Stimulated activated CD4-positive, alpha-beta T cell treated with anti-CD3 and anti-CD28 coated beads, TNF-alpha, amount 100 ng/mL, for 4 hours (primary cell): ENCODE data around the gene WWC2.

Source experiments
- DNase-seq, 3 experiments: peaks; one replicate each; pipeline ENCODE4 v3.0.0-alpha.2; 2020; ENCODE audit warnings: low read depth in 3 of 3

Gene WWC2

DNA sequence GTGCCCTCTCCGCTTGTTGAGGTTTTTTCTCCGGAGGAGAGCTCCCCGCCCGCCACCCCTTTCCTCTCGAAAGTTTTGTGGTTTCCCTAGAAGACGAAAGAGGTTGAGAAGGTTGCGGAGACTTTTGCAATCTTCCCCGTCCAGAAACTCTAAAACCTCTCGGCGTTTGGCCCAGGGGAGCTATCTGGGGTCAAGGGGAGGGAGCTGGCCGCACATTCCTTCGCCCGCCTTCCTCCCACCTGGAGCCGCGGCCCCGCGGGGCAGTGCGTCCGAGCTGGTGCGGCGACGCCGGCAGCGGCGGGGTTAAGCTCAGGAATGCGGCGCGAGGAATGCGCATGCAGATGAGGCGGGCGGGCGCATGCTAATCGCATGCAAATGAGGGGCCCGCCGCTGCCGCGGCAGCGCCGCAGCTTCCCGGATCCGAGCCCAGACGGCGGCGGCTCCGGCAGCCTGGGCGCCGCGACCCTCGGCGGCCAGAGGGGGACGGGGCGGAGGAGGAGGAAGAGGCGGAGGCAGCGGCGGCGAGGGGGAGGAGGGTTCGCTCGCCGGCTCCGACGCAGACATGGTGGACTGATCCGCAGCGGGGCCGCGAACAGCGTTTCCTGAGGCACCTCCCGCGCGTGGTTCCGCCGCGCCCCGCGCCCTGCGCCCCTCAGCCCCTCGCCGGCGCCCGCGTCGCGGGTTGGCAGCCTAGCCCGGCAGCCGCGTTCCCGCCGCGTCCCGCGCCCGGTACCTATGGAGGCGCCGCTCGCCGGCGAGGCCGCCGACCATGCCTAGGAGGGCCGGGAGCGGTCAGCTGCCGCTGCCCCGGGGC, at the start of gene WWC2:
Gene WWC2 (plus strand): TSS at position 535 of the 814 bp plus-strand sequence. CDS start 235 bp downstream, at position 770.
- DNase-seq: peak; percentile 41 to 49 (median 43)

- DNase-seq: no peak
Observed at GRCh38 chr4:183053681-183054080, 45.4 kb upstream of the WWC2 start.

GRCh38 chr4:183057255-183057654, 41.8 kb upstream of the WWC2 start:
- DNase-seq: no peak

GRCh38 chr4:183059797-183060196, 39.3 kb upstream of the WWC2 start:
- DNase-seq: no peak

DNA sequence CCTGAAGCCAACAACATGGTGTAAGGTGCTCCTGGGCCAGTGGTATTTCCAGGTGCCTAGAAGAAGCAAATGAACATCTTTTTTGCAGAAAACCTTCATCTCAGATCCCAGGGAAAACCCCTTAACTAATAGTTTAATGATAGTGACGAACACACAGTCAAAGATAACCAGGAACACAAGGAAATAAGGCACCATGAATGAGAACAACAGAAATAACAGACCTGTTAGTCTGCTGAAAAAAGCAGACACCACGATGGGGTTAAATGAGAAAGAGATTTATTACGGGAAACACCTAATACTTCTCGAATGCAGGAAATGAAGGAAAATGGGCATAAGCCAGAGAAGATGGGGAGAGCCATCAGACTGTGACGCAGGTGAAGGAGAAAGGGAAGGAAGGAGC, 30.6 kb upstream of the WWC2 start:
- DNase-seq: no peak

GRCh38 chr4:183071222-183071621, 27.8 kb upstream of the WWC2 start:
- DNase-seq: no peak

- DNase-seq: no peak
Observed at GRCh38 chr4:183072176-183072575, 26.9 kb upstream of the WWC2 start.

DNA sequence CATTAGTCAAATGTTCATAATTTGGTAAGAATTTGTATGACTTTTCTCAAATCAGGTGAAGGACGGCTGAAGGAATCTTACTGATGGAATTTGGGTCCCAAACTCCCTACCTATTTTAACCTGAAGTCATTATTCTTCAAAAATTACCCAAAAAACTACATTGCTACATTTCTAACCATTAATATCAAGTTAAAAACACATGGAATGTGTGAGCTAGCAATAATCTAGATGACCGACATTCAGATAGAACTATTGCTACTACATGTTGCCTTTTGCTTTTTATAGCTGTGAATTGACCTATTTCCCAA, 25.3 kb upstream of the WWC2 start:
- no peak for DNase-seq

DNA sequence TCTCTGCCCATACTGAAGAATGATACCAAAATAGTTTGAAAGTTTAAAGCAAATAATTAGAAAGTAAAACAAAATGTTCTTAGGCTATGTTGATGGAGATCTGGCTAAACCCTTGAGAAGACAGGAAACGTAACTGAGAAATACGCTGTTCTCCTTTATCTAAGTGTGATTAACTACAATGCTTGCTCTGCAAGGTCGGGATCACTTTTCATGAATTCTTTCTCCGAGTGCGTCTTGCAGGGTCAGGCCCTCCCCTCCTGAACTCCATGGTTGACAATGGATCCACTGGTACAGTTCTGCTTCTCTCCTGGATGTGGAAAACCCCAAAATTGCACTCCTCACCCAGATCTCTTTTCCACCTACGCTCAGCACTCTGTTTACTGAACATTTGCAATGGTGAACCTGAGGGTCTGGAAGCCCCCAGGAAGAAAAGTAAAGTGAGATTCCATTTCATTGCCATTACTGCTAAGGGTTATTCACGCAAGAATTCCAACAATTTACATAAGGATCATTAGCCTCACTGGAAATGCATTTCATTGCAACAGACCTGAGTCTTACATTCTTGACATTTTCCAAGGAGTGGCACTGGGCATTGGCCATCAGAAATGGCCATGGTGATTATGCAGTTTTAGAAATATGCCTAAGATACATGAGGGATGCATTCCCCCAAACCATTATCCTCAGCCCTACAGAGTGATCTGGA, 24.6 kb upstream of the WWC2 start:
- no peak for DNase-seq

GRCh38 chr4:183078634-183079033, 20.4 kb upstream of the WWC2 start:
- DNase-seq: no peak

DNA sequence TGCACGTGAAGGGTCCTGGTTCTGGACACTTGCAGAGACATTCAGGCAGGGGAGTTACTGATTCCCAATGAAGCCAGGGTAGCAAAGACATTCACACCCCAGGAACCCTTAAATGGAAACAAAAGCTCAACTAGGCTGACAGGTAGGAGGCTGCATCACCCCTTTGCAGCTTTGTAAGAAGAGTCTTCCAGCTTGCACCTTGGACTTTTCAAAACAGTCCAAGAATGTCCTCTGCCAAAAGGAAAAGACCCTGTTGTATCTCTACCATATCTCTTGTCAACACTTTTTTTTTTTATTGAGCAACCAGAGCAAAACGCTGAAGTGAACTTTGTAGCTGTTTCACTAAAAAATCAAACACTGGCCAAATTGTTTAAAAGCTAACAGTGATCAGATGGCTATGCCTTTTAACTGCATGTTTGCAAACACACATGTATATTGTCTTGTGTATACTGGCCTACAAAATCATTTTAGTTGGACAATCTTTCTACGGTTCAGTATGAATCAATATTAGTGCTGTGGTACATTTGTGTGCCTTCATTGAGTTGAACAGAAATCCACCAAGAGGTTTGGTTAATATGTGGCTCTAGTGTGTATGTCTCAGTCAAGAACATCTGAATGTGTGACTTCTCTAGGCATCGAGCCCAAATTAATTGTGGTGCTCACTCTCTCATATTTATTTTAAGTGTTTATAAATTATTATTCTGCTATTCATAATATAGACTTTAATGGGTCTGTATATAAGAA, 18.5 kb upstream of the WWC2 start:
- DNase-seq: no peak

DNA sequence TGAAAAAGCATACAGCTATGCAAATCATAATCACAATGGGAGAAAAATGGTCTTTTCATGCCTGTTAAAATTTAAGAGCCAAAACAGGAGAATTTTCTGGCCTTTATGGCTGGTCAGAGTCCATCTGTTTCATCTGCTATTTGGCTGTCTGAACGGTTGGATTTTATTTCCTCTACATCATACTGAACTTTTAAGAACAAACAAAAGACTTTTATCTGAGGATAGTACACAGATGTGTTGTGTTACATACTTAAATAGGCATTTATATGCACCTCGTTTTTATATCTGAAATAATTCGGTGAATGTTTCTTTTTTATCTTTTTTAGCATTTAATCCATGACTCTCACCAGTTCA, 18.0 kb upstream of the WWC2 start:
- DNase-seq: no peak

DNA sequence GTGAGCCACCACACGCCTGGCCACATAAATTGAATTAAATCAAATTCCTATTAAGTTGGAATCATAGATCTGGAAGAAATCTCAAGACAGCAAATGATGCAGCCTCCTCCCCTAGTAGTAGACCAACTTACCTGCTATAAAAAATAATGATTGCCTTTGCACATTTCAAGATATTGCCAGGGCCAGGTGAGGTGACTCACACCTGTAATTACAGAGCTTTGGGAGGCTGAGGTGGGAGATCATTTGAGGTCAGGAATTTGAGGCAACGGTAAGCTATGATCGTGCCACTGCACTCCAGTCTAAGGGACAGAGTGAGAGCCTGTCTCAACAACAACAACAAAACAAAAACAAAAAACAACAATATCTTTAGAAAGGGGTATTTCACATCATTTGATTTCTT, 17.0 kb upstream of the WWC2 start:
- DNase-seq: no peak

- DNase-seq: no peak
Observed at GRCh38 chr4:183094393-183095198, 4.5 kb upstream of the WWC2 start.

- DNase-seq: no peak
Observed at GRCh38 chr4:183095199-183095512, 3.9 kb upstream of the WWC2 start.

DNA sequence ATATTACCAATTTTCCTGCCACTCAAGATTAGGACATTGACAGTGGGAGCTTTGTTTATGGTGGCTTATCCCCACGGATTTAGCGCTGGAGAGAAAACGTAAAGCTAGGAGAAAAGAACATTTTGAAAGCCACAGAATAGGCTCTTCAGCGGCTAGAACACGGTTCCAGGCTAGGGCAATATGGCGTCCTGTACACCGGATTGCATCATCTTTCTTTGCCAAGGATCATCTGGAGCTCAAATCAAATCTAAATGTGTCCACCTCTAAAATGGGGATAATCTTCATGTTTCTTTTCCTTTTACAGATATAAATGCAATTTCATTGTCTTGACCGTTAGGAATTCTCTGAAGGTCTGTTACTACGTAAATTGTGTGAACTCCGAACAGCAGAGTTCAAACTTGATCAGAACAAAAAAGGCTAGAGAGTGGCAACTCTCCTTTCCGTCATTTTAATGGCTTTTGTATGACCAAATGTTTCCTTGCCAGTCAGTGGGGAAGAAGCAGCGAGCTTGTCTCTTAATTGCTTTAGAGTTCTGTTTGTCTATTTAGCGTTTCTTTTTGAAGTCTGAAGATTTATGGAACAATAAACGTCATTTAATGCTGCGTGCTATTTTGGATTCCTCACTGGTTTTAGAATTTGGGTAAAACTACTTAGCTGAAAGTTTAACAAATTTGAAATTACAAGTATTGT, 2.6 kb upstream of the WWC2 start:
- no peak for DNase-seq

- peak in 1 of 3 experiments; percentile 2 for DNase-seq
Observed at GRCh38 chr4:183097231-183098018, 1.6 kb upstream of the WWC2 start.

DNA sequence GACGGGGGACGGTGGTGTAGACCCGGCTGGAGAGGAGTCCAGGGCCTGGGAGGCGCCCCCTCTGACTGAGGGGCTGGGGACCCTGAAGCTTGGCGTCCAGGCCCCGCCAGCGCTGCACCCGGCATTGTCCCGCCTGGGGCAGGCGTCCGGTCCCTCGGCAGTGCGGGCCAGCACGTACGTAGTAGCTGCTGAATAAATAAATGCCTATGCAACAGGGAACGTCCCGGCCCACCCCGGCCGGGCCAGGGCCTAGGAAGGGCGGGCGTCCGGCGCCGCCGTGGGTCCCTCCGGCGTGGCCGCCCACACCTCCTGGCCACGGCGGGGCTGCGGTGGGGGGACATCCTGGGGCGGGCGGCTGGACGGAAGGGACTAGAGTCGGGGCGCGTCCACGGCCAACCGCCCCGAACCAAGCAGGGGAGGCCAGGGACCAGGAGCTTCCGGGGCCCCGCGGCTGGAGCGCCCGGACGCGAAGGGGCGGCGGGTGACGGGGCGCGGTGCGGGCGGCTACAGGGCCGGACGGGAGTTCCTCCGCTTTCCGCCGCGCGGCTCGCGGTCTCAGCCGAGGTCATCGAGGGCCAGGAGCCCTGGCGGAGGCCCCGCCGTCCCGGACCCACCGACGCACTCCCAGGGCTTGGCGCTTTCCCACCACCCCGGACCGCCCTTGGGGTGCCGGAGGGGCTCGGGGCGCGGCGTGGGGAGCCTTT, 886 bp upstream of the WWC2 start:
- peak in 1 of 3 experiments; percentile 4 for DNase-seq

DNA sequence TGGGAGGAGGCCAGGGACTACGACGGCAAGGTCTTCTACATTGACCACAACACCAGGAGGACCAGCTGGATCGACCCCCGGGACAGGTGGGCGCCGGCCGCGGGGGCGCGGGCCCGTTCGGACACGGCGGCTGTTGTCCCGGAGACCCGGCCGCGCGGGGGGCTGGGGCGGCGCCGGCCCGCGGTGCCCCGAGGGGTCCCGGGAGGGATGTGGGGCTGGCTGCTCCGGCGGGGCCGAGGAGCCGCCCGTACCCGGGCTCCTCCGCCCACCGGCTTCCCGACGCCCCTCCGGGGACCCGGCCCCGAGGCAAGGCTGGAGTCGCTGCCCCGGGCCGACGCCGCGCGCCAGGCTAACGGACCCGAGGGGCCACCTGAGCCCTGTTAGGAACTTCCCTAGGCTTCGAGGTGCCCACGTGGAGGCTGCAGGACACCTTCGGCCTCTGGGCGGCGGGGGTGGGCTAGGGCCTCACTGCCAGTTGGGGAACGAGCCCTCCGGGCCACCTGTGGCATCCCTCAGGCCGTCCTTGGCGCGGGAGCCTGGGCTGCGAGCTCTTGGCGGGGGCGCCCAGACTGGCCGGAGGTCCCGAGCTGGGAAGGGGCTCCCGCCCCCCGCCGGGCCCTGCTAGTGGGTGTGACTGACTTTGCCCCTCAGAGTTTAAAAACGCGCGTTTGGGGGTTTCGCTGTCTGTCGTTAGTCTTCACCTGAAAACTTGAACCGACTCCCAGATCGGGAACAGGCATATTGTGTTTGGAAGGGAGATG, 660 bp downstream of the WWC2 start:
- peak in 1 of 3 experiments; percentile 3 for DNase-seq

- no peak for DNase-seq
Observed at GRCh38 chr4:183100298-183100599, 1.2 kb downstream of the WWC2 start.
